K562 (cell line): ENCODE data around the gene LRRC4C.

ENCODE experiments used
- CBX2 ChIP-seq: fragments of 200-600 bp; sonication (generic); IDR thresholded peaks from one replicate; pipeline ENCODE4 v1.6.1; 2012; ENCODE audit warnings: mild to moderate bottlenecking, low read length, inconsistent platforms; ENCODE audit not compliant: insufficient read depth, poor library complexity, severe bottlenecking
- CTCF ChIP-seq, 3 experiments: IDR thresholded peaks in 2 of 3; conservative IDR thresholded peaks in 1 of 3; 2 replicates each; pipeline ENCODE4 v1.5.1; 2011 to 2012; ENCODE audit warnings: low read length in 3 of 3, mild to moderate bottlenecking in 3 of 3, control low read depth in 2 of 3, improper control_type of control experiment in 1 of 3, inconsistent platforms in 1 of 3, low read depth in 1 of 3, mixed read lengths in 1 of 3, moderate library complexity in 1 of 3; ENCODE audit not compliant: insufficient read depth in 2 of 3
- E2F6 ChIP-seq, 2 experiments: IDR thresholded peaks; 2 replicates each; pipeline ENCODE4 v1.6.1; 2011; ENCODE audit warnings: borderline replicate concordance in 1 of 2, control low read depth in 1 of 2, low read depth in 1 of 2, low read length in 1 of 2, mild to moderate bottlenecking in 1 of 2, mixed read lengths in 1 of 2, moderate library complexity in 1 of 2; ENCODE audit not compliant: insufficient read depth in 1 of 2, insufficient read length in 1 of 2, poor library complexity in 1 of 2, severe bottlenecking in 1 of 2; ENCODE audit errors: extremely low read depth in 1 of 2
- EP300 ChIP-seq: IDR thresholded peaks from 2 replicates; pipeline ENCODE4 v1.6.1; 2012; ENCODE audit warnings: low read length, improper control_type of control experiment
- FOSL1 ChIP-seq: fragments of 200-800 bp; sonication (Bioruptor generic); conservative IDR thresholded peaks from 2 replicates; pipeline ENCODE4 v1.6.1; 2016; ENCODE audit warnings: missing genetic modification characterization, missing compliant biosample characterization
- FOXJ3 ChIP-seq: sonication (generic); formaldehyde crosslinking; IDR thresholded peaks from 2 replicates; pipeline ENCODE4 v1.4.0; 2020; ENCODE audit warnings: mild to moderate bottlenecking, missing genetic modification reagents
- NR2C2 ChIP-seq, 2 experiments: fragments of 200-800 bp in 1 of 2; sonication (Bioruptor generic) in 1 of 2; sonication (generic) in 1 of 2; formaldehyde crosslinking in 1 of 2; IDR thresholded peaks; 2 replicates each; pipeline versions ENCODE4 v1.6.1 to v1.8.0; 2016 to 2022; ENCODE audit warnings: mild to moderate bottlenecking in 1 of 2, missing compliant biosample characterization in 1 of 2, missing genetic modification characterization in 1 of 2, missing genetic modification reagents in 1 of 2
- RCOR1 ChIP-seq, 2 experiments: IDR thresholded peaks; 2 replicates each; pipeline ENCODE4 v1.6.1; 2012; ENCODE audit warnings: low read depth in 2 of 2, low read length in 2 of 2, borderline replicate concordance in 1 of 2, improper control_type of control experiment in 1 of 2
- SMARCE1 ChIP-seq: fragments of 450-650 bp; IDR thresholded peaks from 2 replicates; pipeline ENCODE4 v1.7.1; 2016; ENCODE audit warnings: mild to moderate bottlenecking
- SMC3 ChIP-seq: conservative IDR thresholded peaks from 2 replicates; pipeline ENCODE4 v1.6.1; 2011; ENCODE audit warnings: low read depth, low read length, improper control_type of control experiment; ENCODE audit not compliant: insufficient read depth
- SP1 ChIP-seq: sonication (generic); formaldehyde crosslinking; IDR thresholded peaks from 2 replicates; pipeline ENCODE4 v1.8.1; 2022; ENCODE audit warnings: mild to moderate bottlenecking, missing genetic modification reagents
- TARDBP ChIP-seq: fragments of 450-650 bp; IDR thresholded peaks from 2 replicates; pipeline ENCODE4 v1.6.1; 2016
- ZBTB33 ChIP-seq: sonication (generic); formaldehyde crosslinking; IDR thresholded peaks from 2 replicates; pipeline ENCODE4 v1.8.1; 2023; ENCODE audit warnings: mild to moderate bottlenecking, missing genetic modification reagents
- ZNF707 ChIP-seq: fragments of 250-450 bp; sonication (Bioruptor Pico); conservative IDR thresholded peaks from 2 replicates; pipeline ENCODE4 v1.8.0; 2022; ENCODE audit warnings: inconsistent platforms, mild to moderate bottlenecking, moderate library complexity

- TF ChIP-seq TARDBP: no peak
- TF ChIP-seq EP300: no peak
- TF ChIP-seq NR2C2 (CRISPR knock-in tag; IDR thresholded peaks at IDR 0.05): no peak
- no peak for TF ChIP-seq NR2C2 (tag; IDR thresholded peaks at IDR 0.05)
- TF ChIP-seq ZBTB33: no peak
- TF ChIP-seq CTCF (IDR thresholded peaks at IDR 0.05 in 2 of 3, conservative IDR thresholded peaks at IDR 0.05 in 1 of 3; ENCODE audit: insufficient read depth in 2 of 3, low read depth in 1 of 3, low read length in 3 of 3): no peak
- no peak for TF ChIP-seq E2F6 (IDR thresholded peaks at IDR 0.05; ENCODE audit: borderline replicate concordance in 1 of 2, extremely low read depth in 1 of 2, insufficient read depth in 1 of 2, insufficient read length in 1 of 2, low read depth in 1 of 2, low read length in 1 of 2, poor library complexity in 1 of 2, severe bottlenecking in 1 of 2)
- TF ChIP-seq SMC3: no peak
- no peak for TF ChIP-seq RCOR1 (IDR thresholded peaks at IDR 0.05; ENCODE audit: borderline replicate concordance in 1 of 2, low read depth in 2 of 2, low read length in 2 of 2)
- TF ChIP-seq FOSL1 (tag): no peak
- TF ChIP-seq ZNF707: no peak
- no peak for TF ChIP-seq FOXJ3 (CRISPR knock-in tag)
- no peak for TF ChIP-seq SP1 (CRISPR knock-in tag)
- TF ChIP-seq SMARCE1: no peak
- TF ChIP-seq CBX2: no peak
Measured at GRCh38 chr11:40508303-40508702, 951.1 kb downstream of the LRRC4C start.
